GM19035 (cell line): ENCODE measurements around the gene CNTRL.
A peak's percentile ranks its signal among the peaks of the same experiment; 100 is the strongest.
"Not testable (repeated sequence)": the region's sequence is repeated elsewhere in the genome, so short reads cannot be mapped to it uniquely, and the experiment has no call there.

Experiments used
- ATAC-seq: cut with Tn5 transposase; IDR thresholded peaks from one replicate; pipeline ENCODE4 v1.9.1; 2021; ENCODE audit not compliant: unreplicated experiment

Gene CNTRL

GRCh38 chr9:121178676-121179372 is 104.1 kb downstream of the CNTRL start:
- ATAC-seq = no peak

- not testable (repeated sequence) for ATAC-seq
These were observed 104.6 kb downstream of the CNTRL start for GRCh38 chr9:121179373-121179721.

- no peak for ATAC-seq
These were observed 105.4 kb downstream of the CNTRL start for GRCh38 chr9:121179930-121180681.

- no peak for ATAC-seq
These were observed 107.5 kb downstream of the CNTRL start for GRCh38 chr9:121182101-121182836.

GRCh38 chr9:121182989-121183388 is 108.2 kb downstream of the CNTRL start:
- no peak for ATAC-seq

- ATAC-seq = no peak
These were observed 109.1 kb downstream of the CNTRL start for GRCh38 chr9:121183666-121184423.

GRCh38 chr9:121184463-121184862 is 109.7 kb downstream of the CNTRL start:
- no peak for ATAC-seq

- no peak for ATAC-seq
These were observed 110.5 kb downstream of the CNTRL start for GRCh38 chr9:121185178-121185745.

- no peak for ATAC-seq
These were observed 111.1 kb downstream of the CNTRL start for GRCh38 chr9:121185774-121186403.

- no peak for ATAC-seq
These were observed 113.0 kb downstream of the CNTRL start for GRCh38 chr9:121187636-121188305.

- no peak for ATAC-seq
These were observed 114.3 kb downstream of the CNTRL start for GRCh38 chr9:121189006-121189405.

- no peak for ATAC-seq
These were observed 114.9 kb downstream of the CNTRL start for GRCh38 chr9:121189660-121190059.

- no peak for ATAC-seq
These were observed 116.5 kb downstream of the CNTRL start for GRCh38 chr9:121191235-121191634.

- no peak for ATAC-seq
These were observed 117.8 kb downstream of the CNTRL start for GRCh38 chr9:121192518-121192917.

GRCh38 chr9:121192959-121193640 is 118.3 kb downstream of the CNTRL start:
- no peak for ATAC-seq

- no peak for ATAC-seq
These were observed 120.0 kb downstream of the CNTRL start for GRCh38 chr9:121194730-121195129.

- peak; percentile 34 for ATAC-seq
These were observed 121.6 kb downstream of the CNTRL start for GRCh38 chr9:121196389-121196788.

GRCh38 chr9:121197132-121197531 is 122.4 kb downstream of the CNTRL start:
- ATAC-seq = no peak

GRCh38 chr9:121198512-121199042 is 123.8 kb downstream of the CNTRL start:
- no peak for ATAC-seq
